ENCODE data around the gene SMIM23. TPM values are rescaled to one million over a fixed set of nuclear protein-coding genes. Genes with fewer than 3 reads are reported as not detected.

SMIM23 gene
- total and polyA plus RNA-seq, 2 of the 4 experiments (the other 2 are of a cell fraction), result not detected

DNA sequence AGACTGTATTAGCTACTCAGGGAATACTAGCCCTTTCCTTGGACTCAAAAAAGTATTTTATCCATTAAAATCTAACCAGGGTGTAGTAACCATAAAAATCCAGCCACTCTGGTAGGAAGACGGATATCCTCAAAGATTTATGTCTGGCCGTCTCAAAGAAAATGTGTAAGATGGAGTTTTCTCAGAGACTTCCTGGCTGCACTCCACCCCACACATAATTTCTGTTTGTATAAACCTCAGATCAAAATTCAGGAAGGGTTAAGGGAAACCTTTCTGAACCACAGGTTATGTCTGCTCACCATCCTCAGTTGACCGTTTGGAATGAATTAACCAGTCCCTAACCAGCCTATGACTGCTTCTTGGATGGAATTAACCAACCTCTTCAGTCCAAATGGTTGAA lies 13.8 kb upstream of the SMIM23 start:
- Histone ChIP-seq H4K91ac (ENCODE audit: insufficient read depth, low read depth, low read length) (no peak overlapping the region), H3K9me1 (ENCODE audit: insufficient read depth, low read length) (no peaks in the 10 kb centered on the region), H2AK5ac (ENCODE audit: low read depth, low read length) (no peak overlapping the region), H2AFZ (replicated peaks; ENCODE audit: low read length, poor library complexity) (no peak overlapping the region), H3K27me3 (ENCODE audit: control insufficient read depth, insufficient read depth, low read length) (peaks cover 11% of the 10 kb centered on the region), H3K36me3 (ENCODE audit: control insufficient read depth, insufficient read depth, low read length) (no peaks in the 10 kb centered on the region), H3K23ac (ENCODE audit: low read depth, low read length) (no peak overlapping the region), H2BK5ac (ENCODE audit: low read depth, low read length, poor library complexity, severe bottlenecking) (no peak overlapping the region), H3K9me3 (ENCODE audit: control insufficient read depth, insufficient read depth, low read length) (no peaks in the 10 kb centered on the region), H3K18ac (ENCODE audit: low read depth, low read length) (no peak overlapping the region), H2BK20ac (ENCODE audit: low read depth, low read length) (no peak overlapping the region), H3K27ac (ENCODE audit: insufficient read depth, low read length) (no peak overlapping the region), H3K4me3 (ENCODE audit: insufficient read depth, low read depth, low read length) (no peak overlapping the region), H3K4me1 (ENCODE audit: control insufficient read depth, insufficient read depth, low read length) (no peaks in the 10 kb centered on the region), H2AK9ac (replicated peaks; ENCODE audit: low read depth, low read length, poor library complexity) (no peak overlapping the region), H3K4ac (ENCODE audit: low read depth, low read length) (no peak overlapping the region), H3K79me1 (ENCODE audit: low read depth in 1 of 2, low read length in 2 of 2) (no peaks in the 10 kb centered on the region), H2BK15ac (ENCODE audit: low read depth, low read length) (no peak overlapping the region), H4K8ac (ENCODE audit: low read depth in 2 of 2, low read length in 2 of 2) (no peak overlapping the region), H3K56ac (ENCODE audit: extremely low read depth, insufficient read depth, low read length) (no peak overlapping the region), H3K9ac (ENCODE audit: low read depth, low read length) (no peak overlapping the region), H3K4me2 (ENCODE audit: low read depth, low read length) (no peak overlapping the region), H3K14ac (replicated peaks; ENCODE audit: low read depth, low read length) (no peak overlapping the region), H4K5ac (ENCODE audit: low read depth, low read length) (no peak overlapping the region), H4K20me1 (ENCODE audit: insufficient read depth, low read length) (no peaks in the 10 kb centered on the region), H2BK120ac (ENCODE audit: low read depth, low read length) (no peak overlapping the region)
- ChIA-PET POLR2A (ENCODE audit: unreplicated experiment) (no interaction called here), CTCF (interaction anchor here (0.6 to 0.8 kb wide), 2 partner anchors 13 to 176 kb away, joined by 4 to 7 read pairs; no protein-coding TSS in a partner anchor)
- WGBS, 2 experiments (ENCODE audit: extremely low coverage in 2 of 2, insufficient read length in 1 of 2), result no CpG with 5 or more reads among the region's 3 CpGs
- intact Hi-C loops (cut with micrococcal nuclease), result no loop called here
- ATAC-seq (ENCODE audit: low read depth), result no peak
- TF ChIP-seq ELK1 (IDR thresholded peaks at IDR 0.05; ENCODE audit: borderline replicate concordance, low read depth, low read length) (no peak), SMC3 (IDR thresholded peaks at IDR 0.05; ENCODE audit: low read depth, low read length) (no peak), FOS (IDR thresholded peaks at IDR 0.05; ENCODE audit: low read depth, low read length) (no peak), MXI1 (IDR thresholded peaks at IDR 0.05; ENCODE audit: borderline replicate concordance, low read depth, low read length) (no peak), CEBPB (IDR thresholded peaks at IDR 0.05; ENCODE audit: low read depth, low read length) (no peak), BHLHE40 (IDR thresholded peaks at IDR 0.05; ENCODE audit: low read depth, low read length) (no peak), CTCF (conservative IDR thresholded peaks at IDR 0.05; ENCODE audit: low read depth, low read length) (no peak), MAFK (IDR thresholded peaks at IDR 0.05; ENCODE audit: low read depth, low read length) (no peak), CHD1 (IDR thresholded peaks at IDR 0.05; ENCODE audit: low read depth, low read length) (no peak), MAZ (IDR thresholded peaks at IDR 0.05; ENCODE audit: borderline replicate concordance, low read depth, low read length) (no peak), RFX5 (IDR thresholded peaks at IDR 0.05; ENCODE audit: low read depth, low read length) (no peak)
- BruUV-seq (replicated peaks), result no TSS peak
- dilution Hi-C loops (cut with HindIII; ENCODE audit: low sequenced_read_pairs, unreplicated experiment), result no loop called here
- no peak for DNase-seq
- in situ Hi-C loops (cut with MboI; ENCODE audit: low sequenced_read_pairs), result no loop called here
